Activated CD4-positive, alpha-beta T cell treated with anti-CD3 and anti-CD28 coated beads, Interleukin-2, amount 50 U/mL, for 16 hours (primary cell): ENCODE data around the gene ADAMTS6.
"Not testable (repeated sequence)": the region's sequence is repeated elsewhere in the genome, so short reads cannot be mapped to it uniquely, and the experiment has no call there.

Experiments used
- DNase-seq: peaks from one replicate; pipeline ENCODE4 v3.0.0-alpha.2; 2020

Gene ADAMTS6

DNA sequence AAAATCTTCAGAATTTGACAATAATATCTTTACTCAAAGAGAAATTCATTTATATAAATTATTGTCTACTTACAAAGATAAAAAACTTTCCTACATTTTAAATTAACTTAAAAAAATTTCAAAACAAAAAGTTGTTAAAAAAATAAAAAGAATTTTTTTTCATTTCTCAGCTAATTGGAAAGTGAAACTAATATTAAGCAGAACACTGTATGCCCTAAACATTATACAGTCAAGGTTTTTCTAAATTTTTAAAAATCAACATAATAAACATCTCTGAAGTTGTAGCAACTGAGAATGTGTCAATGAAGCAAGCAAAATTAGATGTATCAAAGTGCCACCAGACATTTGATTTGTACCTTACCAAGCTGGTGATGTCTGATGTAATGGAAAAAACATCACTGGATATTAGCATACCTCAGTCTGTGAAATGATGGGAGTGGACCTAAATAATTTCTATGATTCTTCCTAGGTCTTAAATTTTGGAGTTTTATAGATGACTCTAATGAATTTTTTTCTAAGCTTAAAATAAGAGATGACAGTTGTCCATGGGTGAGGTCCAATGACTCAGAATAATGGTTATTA is 290.1 kb downstream of the ADAMTS6 start:
- no peak for DNase-seq

GRCh38 chr5:65190328-65191053 is 291.2 kb downstream of the ADAMTS6 start:
- DNase-seq: peak; percentile 89

GRCh38 chr5:65186646-65187227 is 295.0 kb downstream of the ADAMTS6 start:
- no peak for DNase-seq

- DNase-seq: no peak
Measured at GRCh38 chr5:65185468-65185867, 296.3 kb downstream of the ADAMTS6 start.

DNA sequence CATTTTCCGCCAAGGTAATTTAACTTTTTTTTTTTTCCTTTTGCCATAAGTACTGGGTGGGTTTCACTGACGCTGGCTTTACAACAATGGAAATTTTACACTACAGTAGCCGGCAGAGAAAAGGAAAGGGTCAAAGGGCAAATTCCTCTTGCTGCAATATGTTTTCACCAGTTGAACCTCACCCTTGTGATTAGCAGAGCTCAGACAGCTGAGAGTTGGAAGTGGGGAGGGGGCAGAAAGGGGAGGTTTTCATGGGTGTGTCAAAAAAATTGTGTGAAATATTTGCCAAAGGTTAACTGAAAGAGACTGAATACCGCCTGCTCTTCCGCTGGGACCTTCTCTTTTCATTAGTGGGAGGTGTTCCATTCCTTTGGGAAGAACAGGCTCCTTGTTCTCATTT is 296.9 kb downstream of the ADAMTS6 start:
- DNase-seq: no peak

DNA sequence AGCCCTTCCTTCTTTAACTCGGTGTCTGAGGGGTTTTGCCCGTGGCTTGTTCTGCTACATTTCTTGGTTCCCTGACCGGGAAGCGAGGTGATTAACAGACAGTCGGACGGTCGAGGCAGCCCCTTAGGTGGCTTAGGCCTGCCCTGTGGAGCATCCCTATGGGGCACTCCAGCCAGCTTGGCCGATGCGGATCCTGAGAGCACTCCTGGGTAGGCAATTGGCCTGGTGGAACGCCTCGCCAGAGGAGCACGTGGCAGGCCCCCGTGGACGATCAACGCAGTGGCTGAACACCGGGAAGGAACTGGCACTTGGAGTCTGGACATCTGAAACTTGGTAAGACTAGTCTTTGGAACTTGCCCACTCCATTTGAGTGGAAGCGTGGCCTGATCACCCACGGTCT is 307.5 kb downstream of the ADAMTS6 start:
- not testable (repeated sequence) for DNase-seq

DNA sequence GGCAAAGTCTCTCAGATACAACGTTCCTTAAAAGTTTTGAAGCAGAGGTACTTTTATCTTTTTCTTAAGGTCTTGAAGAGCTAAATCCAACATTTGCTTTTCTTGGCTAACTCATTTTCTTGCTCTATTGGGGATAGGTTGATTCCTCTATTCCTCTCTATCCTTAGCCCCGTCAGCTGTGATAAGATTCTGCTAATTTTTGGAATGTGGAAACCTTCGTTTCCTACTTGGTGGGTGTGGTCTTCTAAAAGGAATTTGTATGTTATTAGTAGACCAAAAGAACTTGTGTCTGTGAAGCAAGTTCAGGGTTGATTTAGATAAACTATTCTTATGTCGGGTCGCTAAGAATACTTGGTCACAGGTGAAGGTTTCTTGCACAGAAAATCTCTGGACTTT is 308.6 kb downstream of the ADAMTS6 start:
- no peak for DNase-seq

DNA sequence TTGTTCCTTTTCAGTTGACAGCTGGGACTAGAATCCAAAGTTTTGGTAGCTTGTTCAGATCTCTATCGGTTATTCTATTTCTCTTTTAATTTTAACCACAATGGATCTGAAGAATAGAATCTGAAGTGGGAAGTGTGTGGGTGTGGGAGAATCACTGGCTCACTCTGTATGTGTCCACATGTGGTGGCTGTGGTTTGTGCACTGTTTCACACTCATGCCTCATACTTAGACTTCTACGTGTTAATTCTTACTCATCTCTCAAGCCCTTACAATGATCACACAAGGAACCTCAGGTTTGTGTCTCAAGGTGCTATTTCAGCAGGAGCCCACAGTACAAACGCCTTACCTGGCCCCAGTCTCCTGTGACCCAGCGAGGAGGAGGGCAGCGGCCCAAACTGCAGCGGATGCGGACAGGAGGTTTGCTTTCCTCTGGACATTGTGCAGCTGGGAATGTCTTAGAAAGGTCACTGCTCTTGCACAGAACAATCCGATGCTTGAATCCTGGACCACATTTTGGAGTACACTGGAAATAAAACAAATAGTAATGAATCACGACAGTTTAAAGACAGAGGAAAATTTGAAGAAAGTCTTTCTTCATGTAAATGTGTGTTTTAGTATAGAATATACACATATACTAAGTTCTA is 309.1 kb downstream of the ADAMTS6 start:
- peak; percentile 75 for DNase-seq

GRCh38 chr5:65171645-65172044 is 310.1 kb downstream of the ADAMTS6 start:
- DNase-seq: no peak

GRCh38 chr5:65163698-65164097 is 318.0 kb downstream of the ADAMTS6 start:
- no peak for DNase-seq

DNA sequence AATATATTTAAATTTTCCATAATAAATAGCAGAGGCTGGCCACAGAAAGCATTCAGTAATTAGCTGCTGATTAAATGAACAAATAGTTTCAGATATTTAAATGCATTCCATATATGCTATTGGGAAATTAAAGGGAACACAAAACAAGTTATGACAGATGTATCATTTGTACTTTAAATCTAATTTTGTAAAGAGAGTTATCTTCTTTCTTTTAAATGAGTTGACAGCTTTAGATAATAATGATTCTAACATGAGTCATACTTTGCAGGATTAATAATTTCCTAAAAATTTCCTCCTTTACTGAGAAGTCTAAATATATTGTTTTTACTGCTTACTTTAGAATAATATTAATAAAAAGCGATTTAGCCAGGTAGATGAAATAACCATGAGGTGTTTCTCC is 320.1 kb downstream of the ADAMTS6 start:
- DNase-seq: no peak

DNA sequence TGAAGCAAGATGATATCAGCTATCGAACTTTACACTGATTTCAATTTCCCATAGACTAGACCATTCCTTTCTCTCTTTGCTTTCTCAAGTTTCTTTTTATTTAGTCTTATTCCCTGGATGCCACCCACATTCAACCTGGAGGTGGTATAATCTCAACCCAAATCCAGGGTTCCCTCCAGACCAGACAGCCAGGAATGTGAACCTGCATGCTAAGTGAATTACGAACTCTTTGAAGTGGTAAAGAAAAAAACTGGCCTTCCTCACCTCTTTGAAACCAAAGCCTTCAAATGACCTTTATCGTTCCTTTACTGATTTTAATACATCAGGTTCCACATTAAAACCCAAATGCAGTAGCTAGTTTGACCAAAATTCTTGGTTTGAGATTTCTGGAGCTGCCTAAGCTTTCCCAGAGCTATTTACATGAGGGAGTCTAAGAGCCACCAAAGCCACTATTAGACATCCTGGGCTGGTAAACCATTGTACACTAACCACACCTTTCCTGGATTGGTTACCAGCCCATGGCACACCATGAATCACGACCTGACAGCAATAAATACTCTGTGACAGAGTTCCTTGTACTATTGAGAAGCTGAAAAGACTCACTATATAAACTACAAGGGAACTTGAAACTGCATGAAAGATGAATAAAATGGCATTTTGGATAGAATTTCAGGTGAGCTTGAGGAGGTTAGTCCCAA is 323.7 kb downstream of the ADAMTS6 start:
- DNase-seq: no peak

- no peak for DNase-seq
Measured at GRCh38 chr5:65156933-65157332, 324.8 kb downstream of the ADAMTS6 start.

- DNase-seq: no peak
Measured at GRCh38 chr5:65152131-65152530, 329.6 kb downstream of the ADAMTS6 start.

DNA sequence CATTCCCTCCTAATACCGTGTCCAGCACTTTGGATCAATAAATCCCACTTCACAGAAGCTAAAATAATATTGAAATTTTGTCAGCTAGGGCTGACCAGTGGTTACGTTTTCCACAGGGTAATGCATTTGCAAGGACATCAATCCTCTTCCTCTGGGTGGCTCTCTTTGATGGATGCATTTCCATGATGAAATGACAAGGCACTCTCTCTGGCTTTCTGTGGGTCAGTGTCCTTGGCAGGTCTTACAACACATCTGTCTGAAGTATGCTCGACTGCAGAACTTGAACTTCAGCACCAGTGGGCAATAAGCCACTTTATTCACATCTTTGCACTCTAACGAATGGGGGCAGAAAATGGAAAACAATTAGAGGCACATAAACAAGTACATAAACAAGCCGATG is 330.1 kb downstream of the ADAMTS6 start:
- no peak for DNase-seq

DNA sequence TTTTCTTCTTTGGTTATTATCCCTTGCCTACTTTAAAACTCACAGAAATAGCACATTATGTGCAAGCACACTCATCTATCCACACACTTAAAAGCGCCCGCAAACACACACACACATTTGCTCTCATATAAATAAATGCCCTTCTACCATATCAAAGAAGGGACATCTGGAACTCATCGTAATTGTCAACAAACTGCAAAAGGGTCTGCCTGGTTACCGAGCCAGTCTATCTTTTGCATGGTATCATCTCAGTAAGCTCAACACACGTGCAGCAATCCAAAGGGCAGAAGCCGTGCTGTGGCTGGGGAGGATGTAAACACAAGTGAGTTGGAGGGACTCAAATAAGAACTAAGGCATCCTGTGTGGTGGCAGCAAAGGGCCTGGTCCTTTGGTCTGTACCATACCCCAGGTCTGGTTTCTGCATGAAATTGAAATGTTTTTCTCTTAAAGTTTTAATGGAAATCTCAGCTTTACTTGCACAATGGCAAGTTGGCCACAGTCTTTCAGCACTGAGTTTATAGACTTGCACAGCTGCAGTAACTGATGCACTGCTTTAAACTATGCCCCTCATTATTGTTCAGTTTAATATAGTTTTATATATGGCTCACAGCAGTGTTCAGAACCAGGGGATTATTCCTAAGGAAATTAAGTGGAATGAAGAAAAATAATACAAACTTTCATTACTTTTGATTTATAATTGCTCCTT is 331.0 kb downstream of the ADAMTS6 start:
- no peak for DNase-seq

- DNase-seq: no peak
Measured at GRCh38 chr5:65149827-65150226, 331.9 kb downstream of the ADAMTS6 start.

- no peak for DNase-seq
Measured at GRCh38 chr5:65144136-65144871, 337.4 kb downstream of the ADAMTS6 start.

DNA sequence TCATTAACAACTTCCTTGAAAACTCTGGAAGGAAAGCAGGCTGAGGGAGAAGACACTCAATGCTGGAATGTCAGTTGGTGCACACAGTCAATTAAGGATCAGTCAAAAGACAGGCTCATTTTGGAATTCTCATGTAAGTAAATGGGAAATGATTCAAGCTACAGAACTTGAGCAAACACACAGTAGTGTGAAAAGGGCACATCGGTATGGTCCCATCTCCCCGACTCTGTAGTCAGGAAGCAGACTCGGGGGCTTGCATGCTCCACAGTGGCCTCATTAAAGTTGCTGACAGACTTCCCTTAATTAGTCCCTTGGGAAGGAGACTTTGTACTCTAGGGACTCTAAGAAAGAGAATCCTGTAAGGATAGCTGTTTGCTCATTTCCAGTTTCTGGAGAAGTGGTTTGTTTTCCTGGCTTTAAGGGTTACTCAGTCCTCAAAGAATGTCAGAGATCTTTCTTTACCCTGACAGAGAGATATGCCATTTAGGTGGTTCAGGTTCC is 339.2 kb downstream of the ADAMTS6 start:
- DNase-seq: no peak

GRCh38 chr5:65142016-65142415 is 339.7 kb downstream of the ADAMTS6 start:
- no peak for DNase-seq

DNA sequence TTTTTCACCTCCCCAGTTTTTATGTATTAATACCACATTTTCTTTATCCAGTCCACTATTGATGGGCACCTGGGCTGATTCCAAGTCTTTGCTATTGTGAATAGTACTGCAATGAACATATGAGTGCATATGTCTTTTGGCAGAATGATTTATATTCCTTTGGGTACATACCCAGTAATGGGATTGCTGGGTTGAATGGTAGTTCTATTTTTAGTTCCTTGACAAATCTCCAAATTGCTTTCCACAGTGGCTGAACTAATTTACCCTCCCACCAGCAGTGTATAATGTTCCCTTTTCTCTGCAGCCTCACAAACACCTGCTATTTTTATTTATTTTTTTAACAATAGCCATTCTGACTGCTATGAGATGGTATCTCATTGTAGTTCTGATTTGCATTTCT is 340.2 kb downstream of the ADAMTS6 start:
- DNase-seq: no peak

- DNase-seq: no peak
Measured at GRCh38 chr5:65137631-65138030, 344.1 kb downstream of the ADAMTS6 start.
